Fibroblast of lung (primary cell): ENCODE data around the gene TOP3A.

Experiments
- EZH2 ChIP-seq: IDR thresholded peaks from 2 replicates; pipeline ENCODE4 v1.5.1; 2012; ENCODE audit warnings: low read length, control low read depth, mild to moderate bottlenecking; ENCODE audit errors: missing control alignments
- TF ChIP-seq, protein P1 (sequence below), 2 donors: IDR thresholded peaks in 1 of 2; conservative IDR thresholded peaks in 1 of 2; 1 replicate in 1 of 2; 2 replicates in 1 of 2; pipeline ENCODE4 v1.5.1; 2011 to 2012; ENCODE audit warnings: low read length in 2 of 2, control low read depth in 1 of 2, inconsistent platforms in 1 of 2, low read depth in 1 of 2, mild to moderate bottlenecking in 1 of 2

- TF ChIP-seq, protein P1, sequence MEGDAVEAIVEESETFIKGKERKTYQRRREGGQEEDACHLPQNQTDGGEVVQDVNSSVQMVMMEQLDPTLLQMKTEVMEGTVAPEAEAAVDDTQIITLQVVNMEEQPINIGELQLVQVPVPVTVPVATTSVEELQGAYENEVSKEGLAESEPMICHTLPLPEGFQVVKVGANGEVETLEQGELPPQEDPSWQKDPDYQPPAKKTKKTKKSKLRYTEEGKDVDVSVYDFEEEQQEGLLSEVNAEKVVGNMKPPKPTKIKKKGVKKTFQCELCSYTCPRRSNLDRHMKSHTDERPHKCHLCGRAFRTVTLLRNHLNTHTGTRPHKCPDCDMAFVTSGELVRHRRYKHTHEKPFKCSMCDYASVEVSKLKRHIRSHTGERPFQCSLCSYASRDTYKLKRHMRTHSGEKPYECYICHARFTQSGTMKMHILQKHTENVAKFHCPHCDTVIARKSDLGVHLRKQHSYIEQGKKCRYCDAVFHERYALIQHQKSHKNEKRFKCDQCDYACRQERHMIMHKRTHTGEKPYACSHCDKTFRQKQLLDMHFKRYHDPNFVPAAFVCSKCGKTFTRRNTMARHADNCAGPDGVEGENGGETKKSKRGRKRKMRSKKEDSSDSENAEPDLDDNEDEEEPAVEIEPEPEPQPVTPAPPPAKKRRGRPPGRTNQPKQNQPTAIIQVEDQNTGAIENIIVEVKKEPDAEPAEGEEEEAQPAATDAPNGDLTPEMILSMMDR (conservative IDR thresholded peaks at IDR 0.05 in 1 of 2, IDR thresholded peaks at IDR 0.05 in 1 of 2; ENCODE audit: low read depth in 1 of 2, low read length in 2 of 2) = peak in 1 of 2 donors; percentile 19
- no peak for TF ChIP-seq EZH2
Measured at GRCh38 chr17:18321309-18321708, 6.5 kb upstream of the TOP3A start.
